ENCODE data around the gene DNAJB8. TPM values are rescaled to one million over a fixed set of nuclear protein-coding genes. Genes with fewer than 3 reads are reported as not detected.

Gene DNAJB8
- total RNA-seq, 3 donors from 2014 or later (not counting 1 experiment from before 2014, with no cell fraction given), result not detected

- DNase-seq (no peak), ATAC-seq (no peak)
- Mint-ChIP-seq H3K27ac (no peak overlapping the region), H3K4me1 (peaks cover 12 to 14% of the 10 kb centered on the region in 2 donors), H3K36me3 (no peaks in the 10 kb centered on the region), H3K9me3 (no peaks in the 10 kb centered on the region), H3K4me3 (no peak overlapping the region), H3K27me3 (ENCODE audit: low read depth in 2 of 2) (peaks cover 8 to 18% of the 10 kb centered on the region in 2 donors)
- Histone ChIP-seq H3K4me3 (ENCODE audit: low read length) (no peak overlapping the region), H3K27ac (ENCODE audit: low read length) (no peak overlapping the region), H3K27me3 (ENCODE audit: control insufficient read depth, insufficient read depth, low read length) (no peaks in the 10 kb centered on the region), H3K4me1 (ENCODE audit: control insufficient read depth, insufficient read depth, low read length) (peaks cover 7% of the 10 kb centered on the region), H3K9me3 (ENCODE audit: control insufficient read depth, insufficient read depth, low read length) (no peaks in the 10 kb centered on the region), H3K36me3 (ENCODE audit: control insufficient read depth, insufficient read depth, low read length) (no peaks in the 10 kb centered on the region)
- 95% methylated on average over 2 of the region's 2 CpGs for WGBS (ENCODE audit: insufficient coverage)
- TF ChIP-seq CTCF (IDR thresholded peaks at IDR 0.05), result no peak
- intact Hi-C loops (cut with micrococcal nuclease), result no loop called here
These were observed 4.4 kb upstream of the DNAJB8 start for GRCh38 chr3:128471110-128471509.

GRCh38 chr3:128470134-128470899, 3.6 kb upstream of the DNAJB8 start:
- no peaks in the 10 kb centered on the region for H3K9me3 Mint-ChIP-seq
- no peak for DNase-seq
- no peak for ATAC-seq
- no peaks in the 10 kb centered on the region for H3K9me3 ChIP-seq (ENCODE audit: control insufficient read depth, insufficient read depth, low read length)
- H3K4me1 Mint-ChIP-seq, result peaks cover 12 to 17% of the 10 kb centered on the region in 2 donors
- intact Hi-C loops (cut with micrococcal nuclease), result no loop called here
- TF ChIP-seq CTCF (IDR thresholded peaks at IDR 0.05), result no peak
- 74% methylated on average over 13 of the region's 13 CpGs for WGBS (ENCODE audit: insufficient coverage)
- no peaks in the 10 kb centered on the region for H3K36me3 Mint-ChIP-seq
- H3K27me3 Mint-ChIP-seq (ENCODE audit: low read depth in 2 of 2), result peaks cover 8 to 24% of the 10 kb centered on the region in 2 donors
- no peak overlapping the region for H3K27ac Mint-ChIP-seq
- no peak overlapping the region for H3K4me3 Mint-ChIP-seq
- no peak overlapping the region for H3K27ac ChIP-seq (ENCODE audit: low read length)
- no peak overlapping the region for H3K4me3 ChIP-seq (ENCODE audit: low read length)
- no peaks in the 10 kb centered on the region for H3K27me3 ChIP-seq (ENCODE audit: control insufficient read depth, insufficient read depth, low read length)
- peaks cover 7% of the 10 kb centered on the region for H3K4me1 ChIP-seq (ENCODE audit: control insufficient read depth, insufficient read depth, low read length)
- no peaks in the 10 kb centered on the region for H3K36me3 ChIP-seq (ENCODE audit: control insufficient read depth, insufficient read depth, low read length)

GRCh38 chr3:128469556-128469955, 2.9 kb upstream of the DNAJB8 start:
- H3K27ac Mint-ChIP-seq, result no peak overlapping the region
- no peak overlapping the region for H3K4me3 Mint-ChIP-seq
- no peak for TF ChIP-seq CTCF (IDR thresholded peaks at IDR 0.05)
- H3K27me3 ChIP-seq (ENCODE audit: control insufficient read depth, insufficient read depth, low read length), result no peaks in the 10 kb centered on the region
- H3K27me3 Mint-ChIP-seq (ENCODE audit: low read depth in 2 of 2), result peaks cover under 1 to 25% of the 10 kb centered on the region in 2 donors
- no peaks in the 10 kb centered on the region for H3K36me3 Mint-ChIP-seq
- H3K4me1 ChIP-seq (ENCODE audit: control insufficient read depth, insufficient read depth, low read length), result peaks cover 7% of the 10 kb centered on the region
- H3K9me3 Mint-ChIP-seq, result no peaks in the 10 kb centered on the region
- H3K36me3 ChIP-seq (ENCODE audit: control insufficient read depth, insufficient read depth, low read length), result no peaks in the 10 kb centered on the region
- H3K4me1 Mint-ChIP-seq, result peaks cover 12 to 17% of the 10 kb centered on the region in 2 donors
- 87% methylated on average over 6 of the region's 6 CpGs for WGBS (ENCODE audit: insufficient coverage)
- ATAC-seq (no peak), DNase-seq (no peak)
- H3K9me3 ChIP-seq (ENCODE audit: control insufficient read depth, insufficient read depth, low read length), result no peaks in the 10 kb centered on the region
- no peak overlapping the region for H3K27ac ChIP-seq (ENCODE audit: low read length)
- intact Hi-C loops (cut with micrococcal nuclease), result no loop called here
- no peak overlapping the region for H3K4me3 ChIP-seq (ENCODE audit: low read length)

Measured in natural killer cell (primary cell).